Keratinocyte (primary cell): Measurements from ENCODE around the gene SMNDC1.

ENCODE experiments used
- EZH2 ChIP-seq: IDR thresholded peaks from one replicate; pipeline ENCODE4 v1.6.1; 2012; ENCODE audit warnings: inconsistent platforms, mild to moderate bottlenecking, low read length, moderate library complexity
- TF ChIP-seq, protein P1 (sequence below), 3 experiments: IDR thresholded peaks in 1 of 3; conservative IDR thresholded peaks in 1 of 3; optimal IDR thresholded peaks in 1 of 3; 2 replicates in 2 of 3; 3 replicates in 1 of 3; pipeline versions ENCODE3 to v1.5.1; 2011; ENCODE audit warnings: low read length in 3 of 3, mild to moderate bottlenecking in 3 of 3, moderate library complexity in 2 of 3, control low read depth in 1 of 3, inconsistent platforms in 1 of 3; ENCODE audit not compliant: insufficient read depth in 2 of 3; ENCODE audit errors: extremely low read depth in 1 of 3

DNA sequence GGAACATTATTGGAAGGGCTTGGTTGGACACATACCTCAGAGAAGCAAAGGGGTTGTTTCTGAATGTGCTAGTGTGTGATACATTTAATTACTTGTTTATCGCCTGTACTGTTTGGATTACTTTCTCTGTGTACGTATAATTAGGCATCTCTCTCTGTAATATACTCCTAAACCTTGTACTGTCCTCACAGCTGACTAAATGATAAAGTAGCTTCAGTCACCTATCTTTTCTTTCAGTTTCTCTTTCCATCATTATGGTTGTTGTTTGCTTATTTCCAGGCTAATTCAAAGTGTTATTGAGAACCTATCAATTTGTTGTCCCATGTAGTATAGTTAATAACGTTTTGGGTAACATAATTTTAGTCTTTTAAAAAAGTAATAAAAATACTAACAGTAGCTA lies 63.3 kb downstream of the SMNDC1 start:
- TF ChIP-seq, protein P1, sequence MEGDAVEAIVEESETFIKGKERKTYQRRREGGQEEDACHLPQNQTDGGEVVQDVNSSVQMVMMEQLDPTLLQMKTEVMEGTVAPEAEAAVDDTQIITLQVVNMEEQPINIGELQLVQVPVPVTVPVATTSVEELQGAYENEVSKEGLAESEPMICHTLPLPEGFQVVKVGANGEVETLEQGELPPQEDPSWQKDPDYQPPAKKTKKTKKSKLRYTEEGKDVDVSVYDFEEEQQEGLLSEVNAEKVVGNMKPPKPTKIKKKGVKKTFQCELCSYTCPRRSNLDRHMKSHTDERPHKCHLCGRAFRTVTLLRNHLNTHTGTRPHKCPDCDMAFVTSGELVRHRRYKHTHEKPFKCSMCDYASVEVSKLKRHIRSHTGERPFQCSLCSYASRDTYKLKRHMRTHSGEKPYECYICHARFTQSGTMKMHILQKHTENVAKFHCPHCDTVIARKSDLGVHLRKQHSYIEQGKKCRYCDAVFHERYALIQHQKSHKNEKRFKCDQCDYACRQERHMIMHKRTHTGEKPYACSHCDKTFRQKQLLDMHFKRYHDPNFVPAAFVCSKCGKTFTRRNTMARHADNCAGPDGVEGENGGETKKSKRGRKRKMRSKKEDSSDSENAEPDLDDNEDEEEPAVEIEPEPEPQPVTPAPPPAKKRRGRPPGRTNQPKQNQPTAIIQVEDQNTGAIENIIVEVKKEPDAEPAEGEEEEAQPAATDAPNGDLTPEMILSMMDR (optimal IDR thresholded peaks at IDR 0.05 in 1 of 3, IDR thresholded peaks at IDR 0.05 in 1 of 3, conservative IDR thresholded peaks at IDR 0.05 in 1 of 3; ENCODE audit: extremely low read depth in 1 of 3, insufficient read depth in 2 of 3, low read length in 3 of 3), result no peak
- TF ChIP-seq EZH2, result no peak
